IMR-90 (cell line): Measurements from ENCODE around the gene SPAG4. TPM values are rescaled to one million over a fixed set of nuclear protein-coding genes. Genes with fewer than 3 reads are reported as not detected.

Experiments
- ATAC-seq: fragments of 200-7000 bp; cut with Tn5 transposase; 2 replicates; pipeline ENCODE4 v1.9.1; 2020; ENCODE audit warnings: low read depth, mild to moderate bottlenecking, moderate library complexity
- BruUV-seq: library from RNA; stranded (reverse); fragments of 400-500 nt; replicated peaks from 2 replicates; lab custom pipeline; 2021; lab: Mats Ljungman, UMichigan
- CTCF ChIA-PET: fragments of 300-600 bp; formaldehyde crosslinking; extraction: SDS; loops from one replicate; lab custom pipeline; 2021; ENCODE audit warnings: antibody characterized with exemption; lab: Yijun Ruan, JAX
- POLR2A ChIA-PET: fragments of 300-600 bp; sonication (Branson Sonifier 250); formaldehyde crosslinking; loops from one replicate; lab custom pipeline; 2022; ENCODE audit warnings: antibody characterized with exemption; ENCODE audit not compliant: unreplicated experiment; lab: Charles Lee
- DNase-seq: peaks from one replicate; pipeline ENCODE4 v3.0.0; 2013
- H2AFZ ChIP-seq: replicated peaks from 2 replicates; pipeline ENCODE3; 2013; ENCODE audit warnings: low read length, mild to moderate bottlenecking; ENCODE audit not compliant: poor library complexity
- H2AK5ac ChIP-seq: 2 replicates; pipeline ENCODE4 v1.6.1; 2013; ENCODE audit warnings: low read depth, low read length, inconsistent platforms
- H2AK9ac ChIP-seq: replicated peaks from 2 replicates; pipeline ENCODE3; 2013; ENCODE audit warnings: mild to moderate bottlenecking, low read depth, low read length, moderate library complexity; ENCODE audit not compliant: poor library complexity
- H2BK120ac ChIP-seq: 2 replicates; pipeline ENCODE4 v1.6.1; 2013; ENCODE audit warnings: low read depth, low read length, inconsistent platforms
- H2BK15ac ChIP-seq: 3 replicates; pipeline ENCODE4 v1.6.1; 2013; ENCODE audit warnings: low read depth, low read length, inconsistent platforms
- H2BK20ac ChIP-seq: 2 replicates; pipeline ENCODE4 v1.6.1; 2013; ENCODE audit warnings: low read depth, mild to moderate bottlenecking, inconsistent platforms, low read length, moderate library complexity
- H2BK5ac ChIP-seq: 2 replicates; pipeline ENCODE4 v1.6.1; 2013; ENCODE audit warnings: mild to moderate bottlenecking, low read depth, low read length, inconsistent platforms; ENCODE audit not compliant: poor library complexity, severe bottlenecking
- H3K14ac ChIP-seq: replicated peaks from 2 replicates; pipeline ENCODE4 v1.6.1; 2013; ENCODE audit warnings: low read depth, low read length, inconsistent platforms
- H3K18ac ChIP-seq: 2 replicates; pipeline ENCODE4 v1.6.1; 2013; ENCODE audit warnings: low read depth, low read length, control low read depth
- H3K23ac ChIP-seq: 2 replicates; pipeline ENCODE4 v1.6.1; 2013; ENCODE audit warnings: low read depth, low read length, inconsistent platforms
- H3K27ac ChIP-seq: 2 replicates; pipeline ENCODE4 v1.5.1; 2013; ENCODE audit warnings: mild to moderate bottlenecking, control low read depth, low read length; ENCODE audit not compliant: insufficient read depth
- H3K27me3 ChIP-seq: 2 replicates; pipeline ENCODE4 v1.6.1; 2013; ENCODE audit warnings: low read length; ENCODE audit not compliant: control insufficient read depth, insufficient read depth
- H3K36me3 ChIP-seq: 2 replicates; pipeline ENCODE4 v1.6.1; 2013; ENCODE audit warnings: low read length, mixed read lengths; ENCODE audit not compliant: control insufficient read depth, insufficient read depth
- H3K4ac ChIP-seq: 2 replicates; pipeline ENCODE4 v1.6.1; 2013; ENCODE audit warnings: low read depth, low read length, inconsistent platforms
- H3K4me1 ChIP-seq: 2 replicates; pipeline ENCODE4 v1.6.1; 2013; ENCODE audit warnings: low read length, mixed read lengths; ENCODE audit not compliant: control insufficient read depth, insufficient read depth
- H3K4me2 ChIP-seq: 2 replicates; pipeline ENCODE4 v1.6.1; 2013; ENCODE audit warnings: low read depth, mild to moderate bottlenecking, control low read depth, low read length, moderate library complexity
- H3K4me3 ChIP-seq: 2 replicates; pipeline ENCODE4 v1.5.1; 2013; ENCODE audit warnings: low read depth, mild to moderate bottlenecking, control low read depth, low read length, moderate library complexity; ENCODE audit not compliant: insufficient read depth
- H3K56ac ChIP-seq: 2 replicates; pipeline ENCODE4 v1.6.1; 2013; ENCODE audit warnings: low read length, inconsistent platforms; ENCODE audit not compliant: insufficient read depth; ENCODE audit errors: extremely low read depth
- H3K79me1 ChIP-seq, 2 experiments: 2 replicates each; pipeline ENCODE4 v1.6.1; 2013; ENCODE audit warnings: low read length in 2 of 2, inconsistent platforms in 1 of 2, low read depth in 1 of 2
- H3K9ac ChIP-seq: 2 replicates; pipeline ENCODE4 v1.6.1; 2013; ENCODE audit warnings: low read depth, low read length, control low read depth
- H3K9me1 ChIP-seq: 2 replicates; pipeline ENCODE4 v1.6.1; 2013; ENCODE audit warnings: low read length, inconsistent platforms; ENCODE audit not compliant: insufficient read depth
- H3K9me3 ChIP-seq: 2 replicates; pipeline ENCODE4 v1.6.1; 2013; ENCODE audit warnings: low read length; ENCODE audit not compliant: control insufficient read depth, insufficient read depth
- H4K20me1 ChIP-seq: 2 replicates; pipeline ENCODE4 v1.6.1; 2013; ENCODE audit warnings: low read length, inconsistent platforms; ENCODE audit not compliant: insufficient read depth
- H4K5ac ChIP-seq: 2 replicates; pipeline ENCODE4 v1.6.1; 2013; ENCODE audit warnings: mild to moderate bottlenecking, low read depth, low read length, control low read depth
- H4K8ac ChIP-seq, 2 experiments: 2 replicates each; pipeline ENCODE4 v1.6.1; 2013; ENCODE audit warnings: low read depth in 2 of 2, low read length in 2 of 2, control low read depth in 1 of 2, inconsistent platforms in 1 of 2
- H4K91ac ChIP-seq: 2 replicates; pipeline ENCODE4 v1.6.1; 2013; ENCODE audit warnings: low read depth, low read length, inconsistent platforms; ENCODE audit not compliant: insufficient read depth
- CEBPB ChIP-seq: IDR thresholded peaks from 2 replicates; pipeline ENCODE4 v1.6.1; 2012; ENCODE audit warnings: low read depth, low read length, improper control_type of control experiment
- CHD1 ChIP-seq: IDR thresholded peaks from 2 replicates; pipeline ENCODE4 v1.6.1; 2012; ENCODE audit warnings: low read depth, low read length, improper control_type of control experiment
- CTCF ChIP-seq: conservative IDR thresholded peaks from 2 replicates; pipeline ENCODE4 v1.5.1; 2012; ENCODE audit warnings: mild to moderate bottlenecking, low read depth, low read length, improper control_type of control experiment
- FOS ChIP-seq: fragments of 150-350 bp; IDR thresholded peaks from 2 replicates; pipeline ENCODE4 v1.6.1; 2016; ENCODE audit warnings: low read depth, low read length
- MAFK ChIP-seq: IDR thresholded peaks from 2 replicates; pipeline ENCODE4 v1.6.1; 2012; ENCODE audit warnings: low read depth, low read length, improper control_type of control experiment
- MXI1 ChIP-seq: IDR thresholded peaks from 2 replicates; pipeline ENCODE4 v1.6.1; 2012; ENCODE audit warnings: low read depth, mild to moderate bottlenecking, low read length, moderate library complexity, borderline replicate concordance
- NFE2L2 ChIP-seq: fragments of 150-350 bp; IDR thresholded peaks from 2 replicates; pipeline ENCODE4 v1.6.1; 2016; ENCODE audit warnings: low read depth, mild to moderate bottlenecking, low read length
- POLR2A ChIP-seq: IDR thresholded peaks from 2 replicates; pipeline ENCODE4 v1.6.1; 2012; ENCODE audit warnings: mild to moderate bottlenecking, low read depth, low read length
- RAD21 ChIP-seq: IDR thresholded peaks from 2 replicates; pipeline ENCODE4 v1.6.1; 2012; ENCODE audit warnings: low read length, improper control_type of control experiment
- RCOR1 ChIP-seq: IDR thresholded peaks from 2 replicates; pipeline ENCODE4 v1.6.1; 2012; ENCODE audit warnings: mild to moderate bottlenecking, low read length, improper control_type of control experiment; ENCODE audit not compliant: insufficient replicate concordance
- SMC3 ChIP-seq: fragments of 150-350 bp; IDR thresholded peaks from 2 replicates; pipeline ENCODE4 v1.6.1; 2016; ENCODE audit warnings: low read depth, mild to moderate bottlenecking, antibody characterized with exemption, low read length, moderate library complexity
- WGBS, 2 experiments: methylation state at CpG; one replicate each; pipeline versions ENCODE4 v1.1.5 to v1.1.7; 2013; ENCODE audit warnings: missing lambda C conversion rate in 2 of 2; ENCODE audit not compliant: insufficient read length in 1 of 2; ENCODE audit errors: extremely low coverage in 2 of 2; 5-methylcytosine and 5-hydroxymethylcytosine counted together
- dilution Hi-C: fragments of 300-500 bp; cut with HindIII; formaldehyde crosslinking; loops from one replicate; pipeline ENCODE4 v1.14.3; 2018; ENCODE audit warnings: low sequenced_read_pairs; ENCODE audit not compliant: unreplicated experiment
- in situ Hi-C: fragments of 300-500 bp; cut with MboI; formaldehyde crosslinking; loops from 3 replicates; pipeline ENCODE4 v1.14.3; 2019; ENCODE audit warnings: low sequenced_read_pairs, inconsistent platforms, mixed read lengths
- intact Hi-C: fragments of 100-400 bp; cut with micrococcal nuclease; formaldehyde crosslinking; loops from 2 replicates; pipeline ENCODE4 v1.10.0; 2022
- polyA plus RNA-seq, 3 experiments: library from polyadenylated mRNA; depleted of rRNA; stranded (reverse); fragments of >200 nt; gene quantifications; 2 replicates each; pipeline ENCODE4 v1.2.3, GENCODE V29; 2012; ENCODE audit warnings: low replicate concordance in 1 of 3
- total RNA-seq: library from RNA; depleted of rRNA; stranded (reverse); fragments of >200 nt; gene quantifications from 2 replicates; pipeline ENCODE4 v1.2.3, GENCODE V29; 2012
- TF ChIP-seq, protein P1 (sequence below): fragments of 150-350 bp; IDR thresholded peaks from 2 replicates; pipeline ENCODE4 v1.6.1; 2017; ENCODE audit warnings: mild to moderate bottlenecking, antibody characterized with exemption, low read length, low read depth

SPAG4 gene
- total and polyA plus RNA-seq, 2 of the 4 experiments (the other 2 are of a cell fraction): 1.8 to 5.5 TPM

DNA sequence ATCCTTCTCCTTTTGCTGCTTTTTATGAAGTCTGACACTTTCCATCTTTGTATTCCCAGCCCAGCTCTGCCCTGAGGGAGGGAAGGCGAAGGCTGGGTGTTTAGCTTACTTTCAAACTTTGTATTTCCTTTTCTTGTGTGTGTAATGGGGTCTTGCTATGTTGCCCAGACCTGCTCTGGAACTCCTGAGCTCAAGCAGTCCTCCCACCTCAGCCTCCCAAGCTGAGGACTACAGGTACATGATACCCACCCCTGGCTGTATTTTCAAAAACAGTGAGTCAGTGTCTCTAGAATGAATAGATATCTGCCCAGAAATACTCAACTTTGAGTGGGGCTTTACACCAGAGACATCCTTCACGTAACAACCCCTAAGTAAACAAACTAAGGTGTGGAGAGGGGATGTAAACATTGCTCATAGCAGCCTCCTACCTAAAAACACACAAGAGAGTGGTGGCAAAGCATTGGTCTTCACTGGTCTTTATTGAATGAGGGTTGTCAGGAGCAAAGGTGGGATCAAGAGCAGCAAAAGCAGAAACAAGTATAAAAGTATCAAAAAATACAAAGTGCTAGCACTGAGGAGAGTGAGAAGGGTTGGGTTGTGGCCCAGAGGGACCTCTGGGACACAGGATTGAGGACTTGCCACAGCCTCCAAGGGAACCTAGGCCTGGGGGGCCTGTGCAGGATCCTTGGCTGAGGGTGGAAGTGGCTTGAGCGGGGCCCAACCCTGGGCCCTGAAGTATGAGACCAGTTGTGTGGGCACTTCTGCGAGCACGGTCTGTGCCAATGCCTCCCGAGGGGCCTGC lies 10.2 kb downstream of the SPAG4 start (continued):
- no peak for TF ChIP-seq MXI1

DNA sequence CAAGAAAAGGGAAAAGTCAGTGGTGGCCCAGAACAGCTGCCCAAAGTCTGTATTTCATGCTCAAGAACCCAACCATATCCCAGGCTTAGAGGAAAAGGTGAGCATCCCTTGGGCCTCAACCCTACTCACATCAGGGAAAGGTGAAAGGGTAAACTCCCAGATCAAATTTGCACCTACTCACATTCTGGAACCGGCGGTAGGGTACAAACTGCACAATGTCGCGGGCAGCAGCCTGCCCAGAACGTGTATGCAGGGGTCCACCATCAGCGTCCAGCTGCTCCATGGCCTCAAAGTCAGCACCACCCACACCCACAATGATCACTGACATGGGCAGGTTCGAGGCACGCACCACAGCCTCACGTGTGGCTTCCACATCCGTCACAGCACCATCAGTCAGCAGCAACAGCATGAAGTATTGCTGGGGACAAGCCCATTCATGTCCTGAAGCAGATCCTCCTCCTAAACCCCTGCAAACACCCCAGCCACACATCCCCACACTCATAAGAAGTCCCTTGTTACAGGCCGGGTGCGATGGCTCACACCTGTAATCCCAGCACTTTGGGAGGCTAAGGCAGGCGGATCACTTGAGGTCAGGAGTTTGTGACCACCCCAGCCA lies 10.9 kb downstream of the SPAG4 start:
- no TSS peak for BruUV-seq
- Histone ChIP-seq H4K8ac (no peak overlapping the region), H2AFZ (peak overlapping the region; percentile 61), H2AK5ac (no peak overlapping the region), H3K9me1 (peaks cover 12% of the 10 kb centered on the region), H3K4me1 (no peaks in the 10 kb centered on the region; the same call in 1 of the 2 replicates), H3K27me3 (no peaks in the 10 kb centered on the region), H3K4me3 (no peak overlapping the region), H3K4me2 (no peak overlapping the region), H3K79me1 (peaks cover 8 to 29% of the 10 kb centered on the region in 2 experiments; a peak in 3 of 4 replicates), H2BK20ac (no peak overlapping the region), H4K5ac (no peak overlapping the region), H3K27ac (no peak overlapping the region), H3K56ac (no peak overlapping the region), H3K18ac (no peak overlapping the region), H2BK15ac (no peak overlapping the region), H2BK5ac (peak overlapping the region; percentile 18), H3K9me3 (no peaks in the 10 kb centered on the region), H3K9ac (no peak overlapping the region), H3K23ac (no peak overlapping the region), H3K14ac (no peak overlapping the region), H4K91ac (no peak overlapping the region), H3K36me3 (peaks cover 44% of the 10 kb centered on the region), H2AK9ac (peak overlapping the region; percentile 55), H4K20me1 (peaks cover 10% of the 10 kb centered on the region; the same call in 1 of the 2 replicates), H2BK120ac (no peak overlapping the region), H3K4ac (no peak overlapping the region)
- DNase-seq: no peak
- no peak for ATAC-seq
- ChIA-PET POLR2A (no interaction called here), CTCF (no interaction called here)
- intact Hi-C loops: no loop called here
- TF ChIP-seq MAFK (no peak), CHD1 (no peak), RCOR1 (no peak), CTCF (no peak), POLR2A (no peak), CEBPB (no peak), FOS (no peak), SMC3 (no peak), NFE2L2 (no peak), RAD21 (no peak)
- TF ChIP-seq, protein P1, sequence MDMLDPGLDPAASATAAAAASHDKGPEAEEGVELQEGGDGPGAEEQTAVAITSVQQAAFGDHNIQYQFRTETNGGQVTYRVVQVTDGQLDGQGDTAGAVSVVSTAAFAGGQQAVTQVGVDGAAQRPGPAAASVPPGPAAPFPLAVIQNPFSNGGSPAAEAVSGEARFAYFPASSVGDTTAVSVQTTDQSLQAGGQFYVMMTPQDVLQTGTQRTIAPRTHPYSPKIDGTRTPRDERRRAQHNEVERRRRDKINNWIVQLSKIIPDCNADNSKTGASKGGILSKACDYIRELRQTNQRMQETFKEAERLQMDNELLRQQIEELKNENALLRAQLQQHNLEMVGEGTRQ: no peak
- WGBS, 2 experiments: 92% methylated on average over 6 of the region's 13 CpGs; no CpG with 5 or more reads in 1 of the 2 experiments
- dilution Hi-C loops: no loop called here
- in situ Hi-C loops: no loop called here
